Hematopoietic multipotent progenitor cell treated with erythropoietin and hydrocortisone succinate and interleukin-3 and kit ligand, for 15 days (in vitro differentiated cells): Measurements from ENCODE around the gene ANKRD13C.
"Not testable (repeated sequence)": the region's sequence is repeated elsewhere in the genome, so short reads cannot be mapped to it uniquely, and the experiment has no call there.

Experiments used
- DNase-seq: peaks from one replicate; pipeline ENCODE4 v3.0.0-alpha.2; 2015; ENCODE audit warnings: low spot score

The ANKRD13C gene

GRCh38 chr1:70354332-70355110 lies at the start of gene ANKRD13C:
Gene ANKRD13C, minus strand, starts transcription at chr1:70354722. Its CDS starts 314 bp downstream, at chr1:70354408.
- DNase-seq, result peak; percentile 94

GRCh38 chr1:70403759-70404158 lies 49.2 kb upstream of the ANKRD13C start:
- no peak for DNase-seq

GRCh38 chr1:70401974-70402373 lies 47.5 kb upstream of the ANKRD13C start:
- DNase-seq, result no peak

- no peak for DNase-seq
Measured at GRCh38 chr1:70400335-70400734, 45.8 kb upstream of the ANKRD13C start.

- no peak for DNase-seq
Measured at GRCh38 chr1:70397013-70397412, 42.5 kb upstream of the ANKRD13C start.

- DNase-seq, result no peak
Measured at GRCh38 chr1:70396607-70397006, 42.1 kb upstream of the ANKRD13C start.

GRCh38 chr1:70392626-70393025 lies 38.1 kb upstream of the ANKRD13C start:
- DNase-seq, result no peak

GRCh38 chr1:70387507-70387906 lies 33.0 kb upstream of the ANKRD13C start:
- DNase-seq, result no peak

- DNase-seq, result no peak
Measured at GRCh38 chr1:70386121-70386520, 31.6 kb upstream of the ANKRD13C start.

GRCh38 chr1:70385477-70385876 lies 31.0 kb upstream of the ANKRD13C start:
- DNase-seq, result no peak

- no peak for DNase-seq
Measured at GRCh38 chr1:70384542-70384941, 30.0 kb upstream of the ANKRD13C start.

- DNase-seq, result no peak
Measured at GRCh38 chr1:70383483-70383882, 29.0 kb upstream of the ANKRD13C start.

- DNase-seq, result no peak
Measured at GRCh38 chr1:70382682-70383081, 28.2 kb upstream of the ANKRD13C start.

GRCh38 chr1:70376196-70376595 lies 21.7 kb upstream of the ANKRD13C start:
- DNase-seq, result no peak

GRCh38 chr1:70373580-70373979 lies 19.1 kb upstream of the ANKRD13C start:
- DNase-seq, result not testable (repeated sequence)

GRCh38 chr1:70372426-70372825 lies 17.9 kb upstream of the ANKRD13C start:
- no peak for DNase-seq

- not testable (repeated sequence) for DNase-seq
Measured at GRCh38 chr1:70371586-70371985, 17.1 kb upstream of the ANKRD13C start.

GRCh38 chr1:70367397-70367796 lies 12.9 kb upstream of the ANKRD13C start:
- DNase-seq, result not testable (repeated sequence)

- DNase-seq, result not testable (repeated sequence)
Measured at GRCh38 chr1:70366997-70367396, 12.5 kb upstream of the ANKRD13C start.

- DNase-seq, result not testable (repeated sequence)
Measured at GRCh38 chr1:70366425-70366952, 12.0 kb upstream of the ANKRD13C start.

- no peak for DNase-seq
Measured at GRCh38 chr1:70364439-70364838, 9.9 kb upstream of the ANKRD13C start.

GRCh38 chr1:70361727-70362398 lies 7.3 kb upstream of the ANKRD13C start:
- no peak for DNase-seq

- no peak for DNase-seq
Measured at GRCh38 chr1:70360321-70360720, 5.8 kb upstream of the ANKRD13C start.
